HG02943 (cell line): ENCODE measurements around the gene CMTR1.
"Not testable (repeated sequence)": the region's sequence is repeated elsewhere in the genome, so short reads cannot be mapped to it uniquely, and the experiment has no call there.

Experiments
- ATAC-seq: cut with Tn5 transposase; IDR thresholded peaks from one replicate; pipeline ENCODE4 v1.9.1; 2021; ENCODE audit warnings: mild to moderate bottlenecking, low read depth, moderate library complexity; ENCODE audit not compliant: unreplicated experiment

Gene CMTR1

DNA sequence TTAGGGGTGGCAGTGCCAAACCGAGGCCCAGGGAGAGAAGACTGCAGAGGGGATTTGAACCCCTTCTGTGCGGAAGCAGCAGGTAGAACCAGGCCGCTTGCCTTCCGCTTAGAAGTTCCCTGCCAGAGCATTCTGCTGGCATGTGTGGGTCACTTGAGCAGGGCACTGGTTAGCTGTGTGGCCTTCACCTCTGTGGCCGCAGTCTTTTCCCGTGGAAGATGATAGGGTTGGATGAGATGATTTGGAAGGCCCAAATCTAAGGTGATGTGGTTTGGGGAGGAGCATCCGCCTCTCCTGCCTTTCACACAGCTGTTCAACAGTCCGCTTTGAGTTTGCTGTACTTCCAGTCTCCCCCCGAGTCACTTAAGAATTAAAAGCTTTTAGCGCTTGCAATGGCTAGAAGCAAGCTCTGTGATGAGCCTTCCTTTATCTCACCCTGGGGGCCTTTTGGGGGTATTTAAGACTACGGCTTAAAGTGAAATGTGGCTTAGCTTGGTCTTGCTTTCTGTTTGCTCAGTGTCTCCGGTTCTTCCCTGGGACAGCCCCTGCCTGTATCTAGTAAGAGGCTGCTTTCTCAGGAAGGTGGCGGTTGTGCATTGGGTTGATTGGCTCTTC lies 743 bp downstream of the CMTR1 start:
- ATAC-seq: peak; percentile 25

DNA sequence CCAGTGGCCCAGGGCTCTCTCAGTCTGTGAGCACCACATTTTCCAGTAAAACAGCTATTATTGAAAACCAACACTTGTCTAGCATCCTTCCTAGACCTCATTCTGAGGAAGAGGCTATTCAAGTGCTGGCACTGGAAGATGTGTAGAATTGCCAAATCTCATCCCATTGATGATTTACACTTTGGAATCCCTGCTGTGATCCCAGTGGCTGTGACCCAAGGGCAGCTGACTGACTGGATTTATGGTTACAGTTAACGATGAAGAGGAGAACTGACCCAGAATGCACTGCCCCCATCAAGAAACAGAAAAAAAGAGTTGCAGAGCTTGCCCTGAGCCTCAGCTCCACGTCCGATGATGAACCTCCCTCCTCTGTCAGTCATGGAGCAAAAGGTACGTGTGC lies 2.4 kb downstream of the CMTR1 start:
- ATAC-seq: no peak

DNA sequence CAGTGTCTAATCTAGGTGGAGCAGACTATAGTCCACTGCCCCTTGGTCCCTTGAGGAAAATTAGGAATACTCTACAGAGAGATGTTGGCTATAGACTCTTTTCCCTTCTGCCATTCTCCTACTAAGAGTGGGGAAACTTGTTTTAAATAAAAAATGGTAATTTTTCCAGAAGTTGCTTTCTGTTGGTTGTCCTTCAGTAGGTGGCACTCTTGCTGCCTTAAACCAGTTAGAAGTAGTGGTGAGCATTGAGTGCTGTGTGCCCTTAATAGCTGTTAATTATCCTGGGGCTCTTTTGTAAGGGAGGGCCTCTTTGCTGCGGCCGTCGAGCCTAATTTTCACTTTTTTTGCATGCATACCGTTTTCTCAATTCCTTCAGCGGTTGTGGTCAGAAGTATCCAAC lies 2.8 kb downstream of the CMTR1 start:
- ATAC-seq: no peak

DNA sequence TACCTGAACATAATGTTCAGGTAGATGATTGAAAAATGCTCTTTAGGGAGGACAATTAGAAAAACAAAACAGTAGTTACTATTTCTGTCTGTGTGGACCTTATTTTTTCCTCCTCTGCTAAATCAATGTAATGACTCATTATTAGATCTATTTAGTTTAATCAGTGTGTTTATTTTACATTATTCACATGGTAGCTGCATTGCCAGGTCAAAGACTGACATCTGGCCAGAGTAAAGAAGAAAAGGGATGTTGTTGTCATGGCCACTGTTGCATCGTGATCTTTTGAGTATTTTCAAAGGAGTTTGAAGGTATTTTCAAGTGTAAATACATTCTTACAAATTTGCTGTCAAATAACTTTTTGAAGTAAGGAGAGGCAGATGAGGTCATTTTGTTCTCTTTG lies 5.9 kb downstream of the CMTR1 start:
- no peak for ATAC-seq

DNA sequence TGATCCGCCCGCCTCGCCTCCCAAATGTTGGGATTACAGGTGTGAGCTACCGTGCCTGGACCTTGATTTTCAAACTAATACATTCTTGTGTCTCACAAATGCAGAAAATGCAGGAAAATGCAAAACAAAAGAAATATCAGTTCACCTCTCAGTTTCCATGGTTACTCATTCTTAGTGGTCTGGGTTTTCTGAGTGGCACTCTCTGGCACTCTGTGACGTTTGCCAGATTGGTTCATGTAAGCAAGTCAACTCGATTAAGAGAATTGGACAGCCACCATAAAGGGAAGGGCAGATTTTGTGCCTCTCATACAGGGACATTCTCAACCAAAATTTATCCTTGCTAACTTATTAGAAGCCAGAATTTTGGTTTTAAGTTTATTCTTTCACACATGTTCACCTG lies 8.6 kb downstream of the CMTR1 start:
- no peak for ATAC-seq

DNA sequence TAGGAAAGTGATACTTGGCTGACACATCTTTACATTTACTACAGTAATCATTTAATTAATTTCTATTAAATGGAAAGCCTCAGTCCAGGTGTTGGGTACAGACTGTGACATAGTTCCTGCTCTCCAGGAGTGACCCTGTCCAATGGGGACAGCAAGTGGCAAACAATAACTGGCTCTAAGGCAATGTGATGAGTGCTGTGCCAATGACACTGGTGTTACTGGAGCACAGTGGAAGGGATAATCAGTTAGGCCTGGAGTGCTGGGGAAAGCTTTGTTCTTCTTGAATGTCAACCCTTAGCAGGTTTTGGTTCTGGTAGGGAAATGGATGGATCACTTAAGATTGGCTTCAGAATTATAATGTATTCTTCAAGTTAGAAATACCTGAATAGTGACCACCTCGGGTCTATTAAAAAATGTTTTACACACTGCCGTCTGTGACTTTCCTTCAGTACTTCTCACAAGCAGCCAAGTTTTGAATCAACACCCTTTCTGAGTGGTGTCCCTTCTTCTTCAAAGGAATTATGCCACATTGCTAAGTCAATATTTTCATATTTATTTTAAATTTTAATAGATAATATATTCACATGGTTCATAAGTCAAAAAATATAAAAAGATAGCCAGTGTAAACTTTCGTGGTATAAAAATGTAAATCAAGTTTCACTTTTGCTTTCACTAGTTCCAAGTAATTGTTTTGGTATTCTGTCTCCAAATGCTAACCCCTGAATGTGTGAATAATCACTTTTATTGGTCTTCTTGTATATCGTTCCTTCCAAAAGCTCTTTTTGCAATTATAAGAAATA lies 9.6 kb downstream of the CMTR1 start:
- ATAC-seq: no peak

DNA sequence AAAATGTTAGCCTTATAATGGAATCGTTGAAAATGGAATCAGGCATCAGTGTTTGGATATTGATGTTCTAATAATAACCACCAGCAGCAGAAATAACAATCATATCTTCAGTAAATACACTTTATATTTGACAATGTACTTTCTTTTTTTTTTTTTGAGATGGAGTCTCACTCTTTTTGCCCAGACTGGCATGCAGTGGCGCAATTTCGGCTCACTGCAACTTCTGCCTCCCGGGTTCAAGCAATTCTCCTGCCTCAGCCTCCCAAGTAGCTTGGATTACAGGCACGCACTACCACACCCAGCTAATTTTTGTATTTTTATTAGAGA lies 10.2 kb downstream of the CMTR1 start:
- ATAC-seq: not testable (repeated sequence)

DNA sequence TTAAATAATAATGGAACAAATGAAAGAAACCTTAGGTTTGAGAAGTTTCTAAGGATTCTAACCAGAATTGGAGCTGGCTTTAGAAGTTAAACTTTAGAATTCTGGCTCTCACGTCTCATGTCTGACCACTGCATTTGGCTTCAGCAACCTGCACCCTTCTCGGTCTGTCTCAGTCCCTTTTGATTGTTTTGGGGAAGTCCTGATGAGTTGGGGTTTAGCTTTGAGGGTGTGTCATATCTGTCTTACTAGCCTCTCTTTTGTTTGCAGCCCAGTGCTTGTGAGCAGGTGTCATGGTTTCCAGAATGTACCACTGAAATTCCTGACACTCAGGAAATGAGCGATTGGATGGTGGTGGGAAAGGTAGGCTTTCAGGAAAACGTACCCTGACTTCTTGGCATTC lies 17.0 kb downstream of the CMTR1 start:
- no peak for ATAC-seq

DNA sequence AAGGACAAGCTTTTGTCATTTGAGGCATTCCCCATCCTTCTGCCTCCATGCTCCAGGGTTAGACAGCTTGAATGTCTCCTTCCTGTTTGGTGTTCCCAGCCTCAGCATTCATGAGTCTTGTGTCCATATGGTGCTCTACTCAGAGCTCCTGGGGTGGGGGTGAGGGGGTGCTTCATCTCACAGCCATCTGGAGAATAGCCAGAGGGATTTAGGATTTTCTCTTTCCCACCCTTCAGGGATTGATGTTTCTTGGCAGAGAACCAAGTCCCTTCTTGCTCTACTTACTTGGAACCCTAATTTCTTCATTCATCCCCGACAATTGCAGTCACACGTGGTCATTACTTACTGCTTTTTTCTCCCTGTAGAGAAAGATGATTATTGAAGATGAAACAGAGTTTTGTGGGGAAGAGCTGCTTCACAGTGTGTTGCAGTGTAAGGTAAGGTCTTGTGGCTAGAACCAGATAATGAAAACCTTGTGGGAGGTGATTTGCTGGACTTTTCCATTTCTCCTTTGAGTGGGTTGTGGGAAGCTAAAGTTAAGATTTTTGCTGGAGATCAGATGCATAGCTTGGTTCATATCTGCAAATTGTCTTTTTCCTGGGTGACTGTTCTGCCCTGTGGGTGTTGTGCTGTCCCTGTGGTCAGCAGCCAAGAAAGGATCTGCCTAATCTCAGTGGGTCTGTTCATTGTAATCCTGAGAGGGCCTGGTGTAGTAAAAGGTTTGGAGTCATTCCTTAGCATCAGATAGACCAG lies 18.6 kb downstream of the CMTR1 start:
- no peak for ATAC-seq

DNA sequence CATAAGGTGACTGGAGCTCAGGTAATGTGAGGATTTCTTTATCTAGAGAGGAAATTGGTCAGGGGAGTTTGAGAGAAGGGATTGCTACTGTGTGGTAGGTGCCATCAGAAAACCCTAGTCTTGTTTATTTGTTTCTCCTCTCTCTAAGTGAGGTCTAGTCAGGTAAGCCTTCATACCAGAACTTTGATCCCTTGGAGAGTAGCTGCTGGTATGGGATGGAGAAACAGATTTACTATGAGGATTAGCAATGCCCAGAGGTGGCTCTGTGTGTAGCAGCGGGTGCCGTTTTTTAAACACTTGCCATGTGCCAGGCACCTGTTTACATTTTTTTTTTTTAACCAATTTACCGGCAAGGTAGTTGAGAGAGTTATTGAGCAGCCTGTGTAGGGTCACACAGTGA lies 19.5 kb downstream of the CMTR1 start:
- no peak for ATAC-seq

DNA sequence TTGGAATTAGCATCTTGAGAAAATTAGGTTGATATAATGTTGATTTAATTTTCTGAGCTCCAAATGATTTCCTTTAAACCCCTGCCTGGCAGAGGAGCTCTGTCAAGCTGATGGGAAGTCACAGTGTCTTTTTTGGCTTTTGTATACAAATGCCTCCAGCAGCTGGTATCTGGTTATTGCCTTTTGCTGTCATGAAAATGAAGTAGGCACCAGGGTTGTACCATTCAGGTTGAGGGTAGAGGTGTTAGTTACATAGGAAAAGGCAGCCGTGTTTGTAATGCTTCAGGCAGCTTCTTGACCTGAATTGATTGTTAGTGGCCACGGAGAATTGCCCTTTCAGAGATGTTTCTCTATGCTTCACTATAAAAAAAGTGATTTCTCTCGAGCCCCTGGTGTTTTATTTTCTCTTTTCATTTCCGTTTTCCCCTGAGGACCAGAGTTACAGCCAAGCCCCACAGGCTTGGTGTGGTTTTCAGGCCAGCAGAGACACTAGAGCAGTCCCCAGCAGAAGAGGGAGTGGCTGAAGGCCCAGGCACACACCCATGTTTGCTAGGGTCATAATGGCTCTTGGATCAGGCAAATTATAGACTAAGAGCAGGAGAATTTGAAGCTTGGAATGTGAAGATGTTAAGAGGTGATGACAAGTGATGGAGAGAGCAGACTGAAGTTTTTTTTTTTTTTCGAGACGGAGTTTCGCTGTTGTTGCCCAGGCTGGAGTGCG lies 21.6 kb downstream of the CMTR1 start:
- no peak for ATAC-seq

DNA sequence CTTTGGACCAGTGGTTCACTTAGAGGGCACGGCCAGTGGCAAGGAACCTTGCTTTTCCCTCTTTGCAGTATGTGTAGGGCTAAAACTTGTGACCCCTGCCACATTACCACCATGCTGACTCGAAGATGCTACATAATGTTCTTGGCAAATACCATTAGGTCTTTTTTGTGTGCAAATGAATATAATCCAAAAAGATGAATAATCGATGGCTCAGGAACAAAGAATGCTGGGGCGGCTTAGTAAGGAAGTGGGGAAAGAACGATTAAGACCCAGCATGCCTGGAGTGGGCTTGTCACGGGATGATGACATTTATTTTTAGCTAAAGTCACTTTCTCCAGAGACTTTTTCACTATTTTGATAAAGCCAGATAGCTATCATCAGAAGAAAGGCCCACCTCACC lies 23.1 kb downstream of the CMTR1 start:
- ATAC-seq: no peak

DNA sequence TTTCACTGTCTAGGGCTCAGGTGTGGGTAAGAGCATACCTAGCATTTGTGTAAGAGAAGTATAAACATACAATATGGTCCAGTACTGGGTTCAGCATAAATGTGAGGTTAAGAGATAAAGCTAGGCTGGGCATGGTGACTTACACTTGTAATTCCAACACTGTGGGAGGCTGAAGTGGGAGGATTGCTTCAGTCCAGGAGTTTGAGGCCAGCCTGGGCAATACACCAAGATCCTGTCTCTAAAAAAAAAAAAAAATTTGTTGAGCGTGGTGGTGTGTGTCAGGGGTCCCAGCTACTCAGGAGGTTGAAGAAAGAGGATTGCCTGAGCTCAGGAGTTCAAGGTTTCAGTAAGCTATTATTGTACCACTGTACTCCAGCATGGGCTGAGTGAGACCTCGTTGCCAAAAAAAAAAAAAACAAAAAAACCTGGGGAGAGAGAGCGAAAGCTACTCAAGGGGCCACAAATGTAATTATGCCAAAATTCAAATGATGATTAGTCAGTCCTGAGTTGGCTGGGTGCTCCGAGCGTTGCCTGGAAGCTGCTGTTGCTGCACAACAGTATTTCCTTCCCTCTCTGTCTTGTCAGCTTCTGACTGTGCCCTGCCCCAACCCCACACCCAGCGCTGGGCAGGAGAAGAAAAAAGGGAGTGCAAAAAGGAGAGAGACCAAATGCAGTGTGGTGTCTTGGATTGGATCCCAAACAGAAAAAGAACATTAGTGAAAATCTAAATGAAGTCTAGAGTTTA lies 24.0 kb downstream of the CMTR1 start:
- no peak for ATAC-seq

DNA sequence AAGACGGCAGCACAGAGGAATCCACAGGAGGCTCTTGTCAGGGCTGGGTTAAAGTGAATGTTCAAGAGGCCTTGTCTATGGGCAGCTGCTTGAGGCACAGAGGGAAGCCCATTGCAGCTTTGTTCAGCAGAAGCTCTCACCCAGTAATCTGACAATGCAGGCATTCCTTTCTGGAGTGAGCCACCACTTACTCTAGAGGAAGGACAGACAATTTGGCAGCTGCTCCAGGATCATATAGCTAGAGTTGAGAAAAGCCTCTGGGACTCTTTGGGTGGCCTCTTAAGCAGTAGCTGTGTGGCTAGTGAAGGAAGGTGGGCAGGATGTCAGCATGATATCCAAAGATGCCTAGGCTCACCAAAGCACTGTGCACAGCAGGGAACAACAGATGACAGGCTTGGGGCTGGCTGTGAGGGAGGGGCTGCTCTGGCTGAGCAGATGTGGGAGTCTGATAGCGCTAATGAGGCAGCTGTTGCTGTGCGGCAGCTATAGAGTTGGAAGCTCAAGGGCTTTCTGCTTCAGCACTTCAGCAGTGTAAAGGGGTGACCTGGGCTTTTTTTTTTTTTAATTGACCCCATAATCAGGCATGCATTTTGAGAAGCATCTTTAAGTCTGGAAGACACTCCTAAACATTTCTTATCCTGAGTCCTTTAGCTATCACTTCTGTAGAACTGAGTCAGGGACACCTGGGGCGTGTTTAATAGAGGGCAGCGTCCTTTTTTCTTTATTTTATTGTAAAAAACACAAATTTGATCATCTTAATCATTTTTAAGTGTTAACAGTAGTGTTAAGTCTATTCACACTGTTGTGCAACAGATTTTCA lies 27.2 kb downstream of the CMTR1 start:
- no peak for ATAC-seq

DNA sequence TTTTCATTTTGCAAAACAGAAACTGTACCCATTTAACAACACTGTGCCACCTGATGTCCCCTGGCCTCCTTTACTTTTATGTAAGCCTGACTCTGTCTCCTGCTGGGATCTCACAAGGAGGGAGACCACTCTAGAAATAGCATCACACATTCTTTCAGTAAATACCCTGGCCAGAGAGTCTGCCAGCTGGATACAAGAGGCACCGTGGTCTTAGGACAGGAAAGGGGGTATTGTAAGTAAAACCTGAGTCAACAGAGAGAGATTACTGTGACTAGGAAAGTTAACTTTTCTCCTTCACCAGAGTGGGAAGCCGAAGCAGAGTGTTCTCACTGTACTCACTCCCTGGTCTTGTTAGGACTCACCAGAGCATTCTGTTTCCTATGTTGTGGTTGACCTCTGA lies 27.8 kb downstream of the CMTR1 start:
- no peak for ATAC-seq

DNA sequence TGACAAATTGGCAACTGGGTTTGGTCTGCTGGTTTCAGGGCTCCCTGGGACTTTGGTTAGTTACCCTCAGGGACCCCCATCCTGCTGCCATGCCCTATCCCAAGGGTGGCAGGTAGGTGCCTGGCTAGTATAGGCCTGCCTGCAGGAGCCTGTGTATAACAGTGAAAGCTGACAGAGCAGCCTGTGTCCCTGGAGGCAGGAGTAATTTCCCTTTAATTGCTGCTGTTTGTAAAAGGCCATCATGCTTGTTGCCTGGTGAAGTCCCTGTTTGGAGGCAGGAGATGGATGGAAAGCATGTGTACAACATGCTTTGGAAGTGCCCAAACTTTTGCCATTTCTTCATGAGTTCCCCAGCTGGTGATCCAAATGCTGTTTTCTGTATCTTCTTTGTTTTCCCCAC lies 30.1 kb downstream of the CMTR1 start:
- ATAC-seq: no peak

DNA sequence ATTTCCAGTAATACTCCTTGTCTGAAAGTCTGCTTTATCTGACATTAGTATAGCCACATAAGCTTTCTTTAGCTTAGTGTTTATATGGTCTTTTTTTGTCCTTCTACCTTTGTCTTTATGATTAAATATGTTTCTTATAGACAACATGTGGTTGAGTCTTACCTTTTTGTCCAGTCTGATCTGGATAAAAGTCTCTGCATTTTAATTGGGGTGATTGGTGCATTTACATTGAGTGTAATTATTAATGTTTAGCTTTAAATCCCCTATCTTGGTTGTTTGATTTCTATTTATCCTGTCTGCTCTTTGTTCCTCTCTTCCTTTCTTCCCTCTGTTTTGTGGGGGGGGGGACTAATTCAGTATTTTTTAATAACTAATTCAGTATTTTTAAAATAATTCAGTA lies 34.7 kb downstream of the CMTR1 start:
- ATAC-seq: no peak

DNA sequence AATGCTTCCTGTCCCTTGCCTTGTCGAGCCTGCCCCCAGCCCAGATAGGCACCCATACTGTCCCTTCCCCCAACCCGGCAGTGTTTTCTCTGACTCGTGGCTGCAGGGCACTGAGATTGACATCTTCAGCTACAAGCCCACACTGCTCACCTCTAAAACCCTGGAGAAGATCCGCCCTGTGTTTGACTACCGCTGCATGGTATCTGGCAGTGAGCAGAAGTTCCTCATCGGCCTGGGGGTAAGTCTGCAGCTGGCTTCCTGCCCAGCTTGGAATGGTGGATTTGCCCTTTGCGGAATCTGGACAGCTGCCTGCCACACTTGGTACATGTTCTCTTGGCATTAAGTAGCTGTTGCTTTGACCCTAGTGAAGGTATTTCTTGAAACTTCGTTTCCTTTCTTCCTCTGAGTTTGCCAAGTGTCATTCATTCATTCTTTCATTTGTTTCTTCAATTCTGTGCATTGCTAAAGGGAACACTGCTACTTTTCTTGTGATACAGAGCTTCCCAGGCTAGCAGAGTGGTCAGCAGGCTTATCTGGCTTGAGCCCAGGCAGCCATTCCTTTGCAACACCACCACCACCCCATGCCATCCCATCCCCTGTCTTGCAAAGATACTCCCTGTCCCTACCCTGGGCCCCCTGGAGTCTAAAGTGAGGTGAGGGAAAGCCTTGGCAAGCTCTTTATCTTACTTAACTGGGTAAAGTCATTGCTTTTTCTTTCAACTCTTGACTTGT lies 40.5 kb downstream of the CMTR1 start:
- no peak for ATAC-seq

DNA sequence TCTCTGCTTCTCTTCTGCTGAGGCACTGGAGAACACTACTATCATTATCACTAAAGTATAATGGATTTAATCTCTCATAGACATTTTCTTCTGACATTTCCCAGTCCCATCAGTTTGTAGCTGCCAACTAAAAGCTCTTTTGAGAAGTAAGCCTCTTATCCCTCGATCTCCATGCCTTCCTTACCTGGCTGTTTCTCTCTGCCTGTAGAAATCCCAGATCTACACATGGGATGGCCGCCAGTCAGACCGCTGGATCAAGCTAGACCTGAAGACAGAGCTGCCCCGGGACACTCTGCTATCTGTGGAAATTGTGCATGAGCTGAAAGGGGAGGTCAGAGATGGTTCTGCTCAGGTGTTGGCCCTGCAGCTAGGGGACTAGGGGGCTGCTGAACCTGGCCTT lies 41.3 kb downstream of the CMTR1 start:
- no peak for ATAC-seq
